Peyer's patch (tissue), 4 donors: ENCODE results near the gene BACH2. TPM values are rescaled to one million over a fixed set of nuclear protein-coding genes. Genes with fewer than 3 reads are reported as not detected.

Experiments
- DNase-seq, 3 donors: peaks; one replicate each; pipeline ENCODE4 v3.0.0-alpha.2; 2017 to 2019
- H3K27ac ChIP-seq, 4 donors: fragments of 200-600 bp; sonication (generic); one replicate each; pipeline ENCODE4 v1.5.1; 2016 to 2019
- H3K27me3 ChIP-seq, 2 donors: fragments of 200-600 bp; sonication (generic); one replicate each; pipeline ENCODE4 v1.5.1; 2019
- H3K36me3 ChIP-seq, 3 donors: fragments of 200-600 bp; sonication (generic); one replicate each; pipeline ENCODE4 v1.5.1; 2016 to 2019
- H3K4me1 ChIP-seq, 4 donors: fragments of 200-600 bp; sonication (generic); one replicate each; pipeline ENCODE4 v1.5.1; 2016 to 2019
- H3K4me3 ChIP-seq, 4 donors: fragments of 200-600 bp; sonication (generic); 1 replicate in 3 of 4; 2 replicates in 1 of 4; pipeline ENCODE4 v1.5.1; 2016 to 2019; ENCODE audit warnings: mild to moderate bottlenecking in 1 of 4
- H3K9me3 ChIP-seq, 4 donors: fragments of 200-600 bp; sonication (generic); one replicate each; pipeline ENCODE4 v1.5.1; 2016 to 2019; ENCODE audit warnings: mild to moderate bottlenecking in 1 of 4
- POLR2A ChIP-seq, 2 donors: fragments of 450-650 bp; IDR thresholded peaks; one replicate each; pipeline ENCODE4 v1.5.1; 2017; ENCODE audit warnings: antibody characterized with exemption in 2 of 2, mild to moderate bottlenecking in 2 of 2, moderate library complexity in 2 of 2
- total RNA-seq, 4 donors: library from RNA; depleted of rRNA; stranded (reverse); fragments of >200 nt; gene quantifications; one replicate each; pipeline ENCODE4 v1.1.0, GENCODE V29; 2016
- TF ChIP-seq, protein P1 (sequence below), 6 experiments: fragments of 450-650 bp in 4 of 6; fragments of 200-600 bp in 2 of 6; sonication (generic) in 1 of 6; IDR thresholded peaks; one replicate each; pipeline ENCODE4 v1.5.1; 2017 to 2019; ENCODE audit warnings: antibody characterized with exemption in 6 of 6, mild to moderate bottlenecking in 3 of 6, moderate library complexity in 1 of 6

Gene BACH2
- total RNA-seq, 4 donors from 2014 or later: 0.18 to 26.4 (median 8.2) TPM

GRCh38 chr6:90068703-90069523, 227.7 kb downstream of the BACH2 start:
- TF ChIP-seq, protein P1, sequence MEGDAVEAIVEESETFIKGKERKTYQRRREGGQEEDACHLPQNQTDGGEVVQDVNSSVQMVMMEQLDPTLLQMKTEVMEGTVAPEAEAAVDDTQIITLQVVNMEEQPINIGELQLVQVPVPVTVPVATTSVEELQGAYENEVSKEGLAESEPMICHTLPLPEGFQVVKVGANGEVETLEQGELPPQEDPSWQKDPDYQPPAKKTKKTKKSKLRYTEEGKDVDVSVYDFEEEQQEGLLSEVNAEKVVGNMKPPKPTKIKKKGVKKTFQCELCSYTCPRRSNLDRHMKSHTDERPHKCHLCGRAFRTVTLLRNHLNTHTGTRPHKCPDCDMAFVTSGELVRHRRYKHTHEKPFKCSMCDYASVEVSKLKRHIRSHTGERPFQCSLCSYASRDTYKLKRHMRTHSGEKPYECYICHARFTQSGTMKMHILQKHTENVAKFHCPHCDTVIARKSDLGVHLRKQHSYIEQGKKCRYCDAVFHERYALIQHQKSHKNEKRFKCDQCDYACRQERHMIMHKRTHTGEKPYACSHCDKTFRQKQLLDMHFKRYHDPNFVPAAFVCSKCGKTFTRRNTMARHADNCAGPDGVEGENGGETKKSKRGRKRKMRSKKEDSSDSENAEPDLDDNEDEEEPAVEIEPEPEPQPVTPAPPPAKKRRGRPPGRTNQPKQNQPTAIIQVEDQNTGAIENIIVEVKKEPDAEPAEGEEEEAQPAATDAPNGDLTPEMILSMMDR (IDR thresholded peaks at IDR 0.05): no peak
- no peak for TF ChIP-seq POLR2A (IDR thresholded peaks at IDR 0.05)
- no peak overlapping the region for H3K4me3 ChIP-seq
- H3K36me3 ChIP-seq: no peaks in the 10 kb centered on the region
- H3K27ac ChIP-seq: no peak overlapping the region
- no peaks in the 10 kb centered on the region for H3K9me3 ChIP-seq
- no peak for DNase-seq
- no peaks in the 10 kb centered on the region for H3K27me3 ChIP-seq
- no peaks in the 10 kb centered on the region for H3K4me1 ChIP-seq

DNA sequence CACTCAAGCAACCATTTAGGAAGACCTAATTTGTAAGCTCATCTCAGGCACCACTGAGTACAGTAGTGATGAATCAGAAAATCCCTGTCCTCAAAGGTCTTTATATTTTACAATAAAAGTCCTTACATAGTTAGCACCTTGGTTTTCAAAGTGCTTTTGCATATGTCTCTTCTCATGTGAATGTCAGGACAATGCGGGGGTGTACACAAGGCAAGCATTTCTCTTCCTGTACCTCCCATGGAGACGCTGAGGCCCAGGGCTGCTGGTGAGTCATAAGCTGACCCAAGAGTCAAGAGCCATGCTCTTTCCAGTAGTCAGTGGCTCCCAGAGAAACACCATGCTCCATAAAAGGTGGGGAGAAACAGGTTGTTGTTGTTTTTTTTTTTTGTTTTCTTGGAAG, 228.4 kb downstream of the BACH2 start:
- no peaks in the 10 kb centered on the region for H3K27me3 ChIP-seq
- H3K27ac ChIP-seq: no peak overlapping the region
- no peak for DNase-seq
- H3K9me3 ChIP-seq: no peaks in the 10 kb centered on the region
- no peaks in the 10 kb centered on the region for H3K36me3 ChIP-seq
- no peak for TF ChIP-seq POLR2A (IDR thresholded peaks at IDR 0.05)
- TF ChIP-seq, protein P1 (IDR thresholded peaks at IDR 0.05): no peak
- H3K4me1 ChIP-seq: no peaks in the 10 kb centered on the region
- H3K4me3 ChIP-seq: no peak overlapping the region

GRCh38 chr6:90066697-90067096, 229.9 kb downstream of the BACH2 start:
- Histone ChIP-seq H3K36me3 (no peaks in the 10 kb centered on the region), H3K4me3 (no peak overlapping the region), H3K9me3 (no peaks in the 10 kb centered on the region), H3K27me3 (no peaks in the 10 kb centered on the region), H3K4me1 (no peaks in the 10 kb centered on the region), H3K27ac (no peak overlapping the region)
- TF ChIP-seq, protein P1 (IDR thresholded peaks at IDR 0.05): no peak
- no peak for TF ChIP-seq POLR2A (IDR thresholded peaks at IDR 0.05)
- no peak for DNase-seq

DNA sequence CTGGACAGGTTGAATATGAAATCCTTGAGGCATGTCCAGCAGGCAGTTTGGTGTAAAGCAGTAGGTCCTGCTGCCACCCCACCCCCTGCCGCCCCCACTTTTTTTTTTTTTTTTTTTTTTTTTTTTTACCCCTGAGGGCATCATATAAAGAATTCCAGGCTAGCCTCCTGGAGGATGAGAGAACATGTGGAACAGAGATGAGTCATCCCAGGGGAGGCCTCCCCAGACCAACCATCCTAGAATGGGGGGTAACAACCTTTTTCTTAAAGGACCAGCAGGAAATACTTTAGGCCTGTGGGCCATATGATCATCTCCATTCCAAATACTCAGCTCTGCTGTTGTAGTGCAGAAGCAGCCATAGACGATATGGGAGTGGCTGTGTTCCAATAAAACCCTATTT, 231.5 kb downstream of the BACH2 start:
- Histone ChIP-seq H3K27me3 (no peaks in the 10 kb centered on the region), H3K4me1 (no peaks in the 10 kb centered on the region), H3K4me3 (no peak overlapping the region), H3K9me3 (no peaks in the 10 kb centered on the region), H3K36me3 (no peaks in the 10 kb centered on the region), H3K27ac (no peak overlapping the region)
- no peak for DNase-seq
- no peak for TF ChIP-seq POLR2A (IDR thresholded peaks at IDR 0.05)
- TF ChIP-seq, protein P1 (IDR thresholded peaks at IDR 0.05): no peak

DNA sequence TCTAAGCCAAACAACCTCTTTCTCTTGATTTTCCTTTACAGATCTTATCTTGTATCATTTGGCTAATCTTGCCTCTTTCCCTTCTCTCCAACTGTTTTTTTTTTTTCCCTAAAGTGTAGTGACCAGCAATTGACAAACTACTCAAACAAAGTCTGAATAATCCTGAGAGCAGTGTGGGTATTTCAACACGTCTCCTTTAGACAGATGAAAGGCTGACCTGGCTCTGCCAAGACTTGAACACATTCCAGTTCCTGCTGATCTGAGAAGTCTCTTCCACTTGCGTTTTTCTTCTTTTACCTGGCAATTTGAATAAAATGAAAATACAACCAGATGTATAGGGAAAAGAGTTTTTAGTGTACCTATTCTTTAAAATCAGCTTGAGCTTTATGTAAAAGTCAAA, 234.0 kb downstream of the BACH2 start:
- Histone ChIP-seq H3K9me3 (no peaks in the 10 kb centered on the region), H3K27me3 (no peaks in the 10 kb centered on the region), H3K4me1 (no peaks in the 10 kb centered on the region), H3K27ac (no peak overlapping the region), H3K4me3 (no peak overlapping the region), H3K36me3 (no peaks in the 10 kb centered on the region)
- TF ChIP-seq, protein P1 (IDR thresholded peaks at IDR 0.05): no peak
- TF ChIP-seq POLR2A (IDR thresholded peaks at IDR 0.05): no peak
- DNase-seq: no peak
